HG02759 (cell line): ENCODE data around the gene CAMK2D.

ENCODE experiments used
- ATAC-seq: cut with Tn5 transposase; IDR thresholded peaks from one replicate; pipeline ENCODE4 v1.9.1; 2021; ENCODE audit warnings: mild to moderate bottlenecking, moderate library complexity; ENCODE audit not compliant: unreplicated experiment

CAMK2D gene

GRCh38 chr4:113643505-113643904 is 118.0 kb downstream of the CAMK2D start:
- ATAC-seq, result no peak

- ATAC-seq, result peak; percentile 63
These were observed 120.5 kb downstream of the CAMK2D start for GRCh38 chr4:113641025-113641431.

GRCh38 chr4:113639326-113639725 is 122.2 kb downstream of the CAMK2D start:
- ATAC-seq, result peak; percentile 28

GRCh38 chr4:113638562-113638832 is 123.0 kb downstream of the CAMK2D start:
- ATAC-seq, result no peak

GRCh38 chr4:113637823-113638561 is 123.5 kb downstream of the CAMK2D start:
- no peak for ATAC-seq

- no peak for ATAC-seq
These were observed 124.2 kb downstream of the CAMK2D start for GRCh38 chr4:113637363-113637762.

- peak; percentile 20 for ATAC-seq
These were observed 124.7 kb downstream of the CAMK2D start for GRCh38 chr4:113636877-113637276.

GRCh38 chr4:113636438-113636818 is 125.1 kb downstream of the CAMK2D start:
- peak; percentile 50 for ATAC-seq

GRCh38 chr4:113635739-113636437 is 125.7 kb downstream of the CAMK2D start:
- no peak for ATAC-seq

GRCh38 chr4:113634081-113634969 is 127.2 kb downstream of the CAMK2D start:
- ATAC-seq, result no peak

- no peak for ATAC-seq
These were observed 128.1 kb downstream of the CAMK2D start for GRCh38 chr4:113633467-113633866.

- no peak for ATAC-seq
These were observed 132.8 kb downstream of the CAMK2D start for GRCh38 chr4:113628711-113629110.

GRCh38 chr4:113627321-113627720 is 134.2 kb downstream of the CAMK2D start:
- no peak for ATAC-seq

GRCh38 chr4:113625902-113626301 is 135.6 kb downstream of the CAMK2D start:
- ATAC-seq, result no peak

GRCh38 chr4:113623274-113623894 is 138.2 kb downstream of the CAMK2D start:
- ATAC-seq, result no peak

GRCh38 chr4:113621633-113622032 is 139.9 kb downstream of the CAMK2D start:
- no peak for ATAC-seq

GRCh38 chr4:113620032-113620431 is 141.5 kb downstream of the CAMK2D start:
- ATAC-seq, result no peak

- ATAC-seq, result no peak
These were observed 142.0 kb downstream of the CAMK2D start for GRCh38 chr4:113619526-113619925.

- ATAC-seq, result no peak
These were observed 143.3 kb downstream of the CAMK2D start for GRCh38 chr4:113618205-113618604.

- ATAC-seq, result no peak
These were observed 144.3 kb downstream of the CAMK2D start for GRCh38 chr4:113617195-113617594.

- no peak for ATAC-seq
These were observed 145.1 kb downstream of the CAMK2D start for GRCh38 chr4:113616443-113616842.
